SW480 (cell line): ENCODE data around the gene RIC8B.

Source experiments
- DNase-seq: peaks from one replicate; pipeline ENCODE4 v3.0.0-alpha.2; 2016; ENCODE audit warnings: low spot score

RIC8B gene

GRCh38 chr12:106801830-106802533 lies 27.5 kb downstream of the RIC8B start:
- DNase-seq, result no peak

- DNase-seq, result no peak
Observed at GRCh38 chr12:106804668-106805067, 30.2 kb downstream of the RIC8B start.

GRCh38 chr12:106814714-106815113 lies 40.2 kb downstream of the RIC8B start:
- no peak for DNase-seq

GRCh38 chr12:106815741-106816140 lies 41.3 kb downstream of the RIC8B start:
- no peak for DNase-seq

GRCh38 chr12:106816231-106816630 lies 41.7 kb downstream of the RIC8B start:
- DNase-seq, result no peak

GRCh38 chr12:106819991-106820390 lies 45.5 kb downstream of the RIC8B start:
- no peak for DNase-seq

- no peak for DNase-seq
Observed at GRCh38 chr12:106831699-106832098, 57.2 kb downstream of the RIC8B start.

GRCh38 chr12:106837782-106838181 lies 63.3 kb downstream of the RIC8B start:
- no peak for DNase-seq

GRCh38 chr12:106839333-106839732 lies 64.9 kb downstream of the RIC8B start:
- no peak for DNase-seq

- DNase-seq, result no peak
Observed at GRCh38 chr12:106840243-106840642, 65.8 kb downstream of the RIC8B start.

GRCh38 chr12:106841510-106842302 lies 67.2 kb downstream of the RIC8B start:
- peak; percentile 9 for DNase-seq

- no peak for DNase-seq
Observed at GRCh38 chr12:106845902-106846301, 71.4 kb downstream of the RIC8B start.

- no peak for DNase-seq
Observed at GRCh38 chr12:106847861-106848260, 73.4 kb downstream of the RIC8B start.

GRCh38 chr12:106851306-106851705 lies 76.8 kb downstream of the RIC8B start:
- no peak for DNase-seq

- DNase-seq, result no peak
Observed at GRCh38 chr12:106854723-106855122, 80.2 kb downstream of the RIC8B start.

GRCh38 chr12:106855221-106855758 lies 80.8 kb downstream of the RIC8B start:
- no peak for DNase-seq

GRCh38 chr12:106861984-106862916 lies 87.8 kb downstream of the RIC8B start:
- DNase-seq, result no peak

- no peak for DNase-seq
Observed at GRCh38 chr12:106863189-106863588, 88.7 kb downstream of the RIC8B start.

- no peak for DNase-seq
Observed at GRCh38 chr12:106865683-106866082, 91.2 kb downstream of the RIC8B start.

- no peak for DNase-seq
Observed at GRCh38 chr12:106866426-106867080, 92.1 kb downstream of the RIC8B start.

- DNase-seq, result no peak
Observed at GRCh38 chr12:106867651-106868050, 93.2 kb downstream of the RIC8B start.
